Left cardiac atrium (tissue), 4 donors: ENCODE measurements around the gene KLF11. TPM values are rescaled to one million over a fixed set of nuclear protein-coding genes. Genes with fewer than 3 reads are reported as not detected.
A peak's percentile ranks its signal among the peaks of the same experiment; 100 is the strongest.

Experiments used
- ATAC-seq, 2 donors: fragments of 200-7000 bp; cut with Tn5 transposase; one replicate each; pipeline ENCODE4 v1.9.1; 2020; ENCODE audit warnings: mild to moderate bottlenecking in 2 of 2, moderate library complexity in 2 of 2
- DNase-seq: peaks from one replicate; pipeline ENCODE4 v3.0.0-alpha.2; 2020
- intact Hi-C, 2 donors: fragments of 100-400 bp; cut with DNase I; formaldehyde crosslinking; loops; one replicate each; pipeline versions ENCODE4 v1.14.1 to v1.15.1; 2022 to 2023
- total RNA-seq, 2 donors: library from RNA; stranded (reverse); fragmentation: NEBNext Ultra II Directional; extraction: Animal tissue kit (Norgen Biotek cat#: 25700); gene quantifications; one replicate each; pipeline ENCODE4 v1.2.1, GENCODE V29; 2021
- donor health status: DM: no; HTN: yes; CAD: no.
- donor health status: DM: no; HTN: yes; CAD: no; lungs with severe emphysema.
- donor health status: DM: yes; HTN: yes; CAD: no.
- donor health status: Dilated cardiomyopathy.

KLF11 gene
- total RNA-seq, 2 donors from 2014 or later = 21.7 to 32.0 TPM

DNA sequence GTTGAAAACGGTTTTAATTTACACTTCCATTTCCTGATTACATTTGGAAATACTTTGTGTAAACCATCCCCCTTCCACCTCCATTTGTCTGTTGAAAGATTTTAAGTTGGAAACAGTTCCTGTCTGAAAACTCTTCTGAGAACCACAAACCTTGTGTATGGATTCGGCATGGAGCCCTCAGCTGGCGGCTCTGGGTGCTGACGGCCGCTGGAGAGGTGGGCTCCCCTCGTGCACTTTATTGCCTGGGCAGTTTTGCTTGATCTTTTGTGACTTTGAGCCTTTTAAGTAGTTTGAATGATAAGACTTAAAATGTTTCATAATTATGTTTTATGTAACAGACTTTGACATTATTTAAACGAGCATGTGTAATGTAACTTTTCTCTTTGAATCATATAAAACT is 11.1 kb downstream of the KLF11 start:
- intact Hi-C loops = no loop called here
- no peak for DNase-seq
- ATAC-seq = no peak

- DNase-seq (no peak), ATAC-seq (no peak)
- intact Hi-C loops = no loop called here
Measured at GRCh38 chr2:10054976-10055375, 11.6 kb downstream of the KLF11 start.

DNA sequence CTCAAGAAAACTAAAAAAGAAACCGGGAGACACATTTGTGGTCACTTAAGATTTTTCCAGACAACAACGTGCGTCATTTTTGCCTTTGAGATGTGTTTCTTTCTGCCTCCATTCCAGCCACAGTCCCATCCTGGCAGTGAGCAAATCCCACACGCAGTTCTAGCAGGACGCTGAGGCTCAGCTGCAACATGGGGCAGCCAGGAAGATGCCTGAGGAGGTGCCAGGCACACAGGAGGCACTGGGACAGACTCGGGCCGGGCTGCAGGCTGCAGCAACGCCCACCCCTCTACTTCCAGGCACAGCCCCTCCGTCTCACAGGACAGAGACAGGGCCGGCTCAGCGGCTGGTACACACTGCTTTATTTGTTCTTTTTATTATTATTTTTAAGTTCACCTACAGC is 13.1 kb downstream of the KLF11 start:
- DNase-seq (no peak), ATAC-seq (peak in 1 of 2 donors; percentile 5)
- intact Hi-C loops = no loop called here

GRCh38 chr2:10057231-10058107 is 14.1 kb downstream of the KLF11 start:
- DNase-seq (peak; percentile 81), ATAC-seq (peak; percentile 70 to 82)
- intact Hi-C loops = no loop called here

DNA sequence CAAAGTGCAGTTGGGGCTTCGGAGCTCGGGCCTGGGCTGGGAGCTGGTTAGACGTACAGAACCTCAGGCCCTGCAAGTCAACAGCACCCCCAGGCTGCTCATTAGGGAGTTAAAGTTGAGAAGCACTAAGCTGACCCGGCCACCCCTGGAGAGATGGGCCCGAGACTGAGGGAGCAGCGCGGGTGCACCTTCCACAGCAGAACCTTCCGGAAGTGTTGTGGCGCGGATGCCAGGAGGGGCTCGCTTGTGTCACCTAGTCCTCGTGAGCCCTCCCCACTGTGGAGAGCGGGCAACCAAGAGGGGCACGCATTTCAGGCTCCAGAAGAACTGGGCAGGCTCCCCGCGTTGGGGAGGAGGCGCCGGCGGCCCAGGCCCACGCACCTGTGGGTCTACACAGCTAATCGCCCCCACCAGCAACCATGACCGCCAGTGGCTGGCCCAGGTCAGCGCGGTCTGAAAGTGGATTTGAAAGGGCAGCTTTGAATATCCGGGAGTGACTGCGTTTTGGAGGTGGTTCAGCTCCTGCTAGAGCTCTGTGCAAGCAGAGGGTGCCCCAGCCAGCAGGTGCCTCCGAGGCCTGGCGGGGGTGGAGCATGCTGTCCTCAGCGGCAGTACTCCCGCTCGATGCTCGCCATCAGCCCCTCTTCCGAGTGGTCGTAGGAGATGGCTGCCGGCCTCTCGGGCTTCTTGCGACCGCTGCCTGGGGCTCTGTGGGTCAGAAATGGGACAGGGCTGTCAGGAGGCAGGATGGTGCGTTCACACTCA is 15.1 kb downstream of the KLF11 start:
- intact Hi-C loops = no loop called here
- DNase-seq = no peak
- no peak for ATAC-seq

DNA sequence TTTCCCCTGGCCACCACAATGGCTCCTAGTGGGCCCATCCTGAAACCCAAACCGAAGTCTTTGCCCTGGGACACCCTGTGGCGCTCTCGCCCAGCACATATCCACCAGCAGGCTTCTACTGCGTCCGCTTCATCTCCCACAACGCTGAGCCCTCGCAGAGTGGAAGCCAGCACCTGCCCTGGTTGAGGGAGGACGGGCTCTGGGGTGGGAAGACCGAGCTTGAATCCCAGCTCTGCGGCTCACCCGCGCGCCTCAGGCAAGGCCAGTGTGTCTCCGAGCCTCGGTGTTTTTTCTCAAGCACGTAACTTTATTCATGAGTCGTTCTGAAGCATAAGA is 15.6 kb downstream of the KLF11 start:
- intact Hi-C loops = no loop called here
- no peak for ATAC-seq
- no peak for DNase-seq

GRCh38 chr2:10059552-10060335 is 16.4 kb downstream of the KLF11 start:
- no peak for DNase-seq

GRCh38 chr2:10061221-10061925 is 18.0 kb downstream of the KLF11 start:
- no peak for DNase-seq

More at GRCh38 chr2:10059552-10060335, 16.4 kb downstream of the KLF11 start:
- intact Hi-C loops = no loop called here
- peak in 1 of 2 donors; percentile 5 for ATAC-seq

GRCh38 chr2:10062931-10063365 is 19.6 kb downstream of the KLF11 start:
- DNase-seq (no peak), ATAC-seq (no peak)
- intact Hi-C loops = no loop called here

More at GRCh38 chr2:10061221-10061925, 18.0 kb downstream of the KLF11 start:
- ATAC-seq = no peak
- intact Hi-C loops = no loop called here

GRCh38 chr2:10063566-10063965 is 20.2 kb downstream of the KLF11 start:
- intact Hi-C loops = no loop called here
- DNase-seq (no peak), ATAC-seq (no peak)

GRCh38 chr2:10064932-10065772 is 21.8 kb downstream of the KLF11 start:
- DNase-seq (no peak), ATAC-seq (no peak)
- intact Hi-C loops = no loop called here

DNA sequence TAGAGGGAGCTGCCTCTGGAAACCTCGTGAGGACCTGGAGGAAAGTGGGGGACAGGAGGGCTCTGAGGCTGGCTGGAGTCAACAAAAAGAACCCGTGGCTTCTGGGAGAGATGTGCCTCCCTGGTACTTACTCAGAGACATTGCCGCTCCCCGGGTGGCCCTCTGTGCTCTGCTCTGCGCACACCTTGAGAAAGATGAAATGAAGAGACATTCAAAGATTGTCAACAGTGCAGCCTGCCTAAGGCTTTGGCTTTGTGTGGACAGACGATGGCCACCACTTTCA is 22.4 kb downstream of the KLF11 start:
- DNase-seq (no peak), ATAC-seq (no peak)
- intact Hi-C loops = no loop called here

- intact Hi-C loops = no loop called here
- ATAC-seq = no peak
- no peak for DNase-seq
Measured at GRCh38 chr2:10067330-10067729, 24.0 kb downstream of the KLF11 start.

DNA sequence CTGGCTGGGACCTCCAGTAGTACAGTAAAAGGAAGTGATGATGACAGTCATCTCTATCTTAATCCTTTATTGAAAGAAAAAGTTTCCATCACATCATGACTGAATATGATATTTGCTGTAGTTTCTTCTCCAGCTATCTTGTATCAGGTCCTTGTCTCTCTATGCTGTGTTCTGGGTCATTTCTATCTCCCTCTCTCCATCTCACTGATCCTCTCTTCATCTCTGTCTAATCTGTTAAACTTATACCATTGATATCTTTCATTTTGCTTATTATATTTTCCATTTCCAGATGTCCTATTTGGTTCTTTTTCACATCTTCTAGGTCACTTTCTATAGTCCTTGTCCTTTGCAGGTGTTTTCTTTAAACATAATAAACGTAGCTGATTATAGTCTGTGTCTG is 24.5 kb downstream of the KLF11 start:
- intact Hi-C loops = no loop called here
- DNase-seq (no peak), ATAC-seq (no peak)

DNA sequence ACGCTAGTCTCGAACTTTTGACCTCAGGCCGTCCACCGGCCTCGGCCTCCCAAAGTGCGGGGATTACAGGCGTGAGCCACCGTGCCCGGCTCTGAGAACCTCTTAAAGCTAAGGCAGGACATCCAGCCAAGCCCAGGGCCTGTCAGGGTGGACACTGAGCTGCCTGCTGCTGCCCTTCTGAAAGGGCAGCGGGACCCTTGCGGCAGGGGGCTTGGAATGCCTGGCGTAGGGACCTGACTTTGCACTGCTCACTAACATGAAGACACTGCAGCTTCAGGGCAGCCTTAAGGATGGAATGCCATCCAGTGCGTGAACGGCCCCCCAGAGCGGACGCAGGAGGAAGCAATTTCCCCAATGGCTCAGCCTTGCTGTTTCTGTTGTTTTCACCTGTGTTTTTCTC is 27.8 kb downstream of the KLF11 start:
- ATAC-seq = no peak
- no peak for DNase-seq
- intact Hi-C loops = loop anchor here in 1 of 2 donors (5.0 kb wide), 1 partner anchor 366 kb away; no protein-coding TSS in a partner anchor

GRCh38 chr2:10071595-10071994 is 28.2 kb downstream of the KLF11 start:
- intact Hi-C loops = loop anchor here in 1 of 2 donors (5.0 kb wide), 1 partner anchor 366 kb away; no protein-coding TSS in a partner anchor
- ATAC-seq (no peak), DNase-seq (no peak)

GRCh38 chr2:10072656-10073480 is 29.5 kb downstream of the KLF11 start:
- ATAC-seq = peak; percentile 94 to 95
- intact Hi-C loops = loop anchor here in 1 of 2 donors (5.0 kb wide), 1 partner anchor 364 kb away; no protein-coding TSS in a partner anchor

More at GRCh38 chr2:10072656-10073480, 29.5 kb downstream of the KLF11 start:
- peak; percentile 84 for DNase-seq
